LoVo (cell line): Measurements from ENCODE around the gene AMT.
"Not testable (repeated sequence)": the region's sequence is repeated elsewhere in the genome, so short reads cannot be mapped to it uniquely, and the experiment has no call there.

Source experiments
- DNase-seq: peaks from one replicate; pipeline ENCODE4 v3.0.0-alpha.2; 2016; ENCODE audit warnings: low spot score

AMT gene

DNA sequence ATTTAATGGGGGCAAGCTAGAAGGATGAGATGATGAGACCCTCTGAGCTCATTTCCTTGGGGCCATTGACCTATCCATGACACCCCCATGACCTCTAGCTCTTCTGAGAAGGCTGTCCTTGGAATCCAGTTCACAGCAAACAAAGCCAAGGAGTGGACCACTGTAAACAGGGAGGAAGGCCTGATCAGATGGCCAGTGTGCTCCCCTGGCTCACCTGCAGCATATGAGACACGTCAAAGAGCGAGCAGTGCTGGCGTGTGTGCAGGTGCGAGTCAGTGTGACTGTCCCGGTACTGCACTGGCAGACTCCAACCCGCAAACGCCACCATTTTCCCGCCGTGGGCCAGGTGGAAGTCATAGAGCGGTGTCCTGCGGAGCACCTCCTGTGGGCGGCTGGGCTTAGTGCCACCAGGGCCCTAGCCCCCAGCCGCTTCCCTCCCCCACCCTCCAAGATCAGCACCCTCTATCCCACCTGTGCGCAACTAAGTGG is 339 bp downstream of the AMT start:
- DNase-seq, result no peak

DNA sequence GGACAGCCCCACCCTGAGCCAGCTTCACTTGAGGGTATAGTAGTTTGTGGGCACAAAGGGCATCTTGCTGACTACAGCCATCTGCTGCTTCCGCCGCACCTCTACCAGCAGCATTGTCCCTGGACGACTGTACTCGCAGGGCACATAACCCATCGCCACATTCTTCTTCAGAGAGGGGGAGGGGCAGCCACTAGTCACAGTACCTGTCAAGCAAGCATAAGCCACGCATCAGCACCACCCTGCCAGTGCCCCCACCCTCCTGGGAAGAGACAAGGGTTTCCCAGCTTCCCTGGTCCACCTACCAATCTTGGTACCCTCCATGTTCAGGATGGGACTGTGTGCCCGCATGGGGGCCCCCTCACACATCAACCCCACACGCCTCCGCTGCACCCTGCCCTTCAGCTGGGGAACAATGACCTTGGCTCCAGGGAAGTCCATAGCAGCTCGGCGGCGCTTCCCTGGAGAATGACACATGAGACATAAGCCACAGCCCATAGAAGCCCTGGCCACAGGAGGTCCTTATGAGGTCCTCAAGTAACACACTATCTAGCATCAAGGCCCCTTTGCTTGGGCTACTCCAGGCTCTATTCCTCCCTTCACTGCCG is 4.7 kb downstream of the AMT start:
- no peak for DNase-seq

DNA sequence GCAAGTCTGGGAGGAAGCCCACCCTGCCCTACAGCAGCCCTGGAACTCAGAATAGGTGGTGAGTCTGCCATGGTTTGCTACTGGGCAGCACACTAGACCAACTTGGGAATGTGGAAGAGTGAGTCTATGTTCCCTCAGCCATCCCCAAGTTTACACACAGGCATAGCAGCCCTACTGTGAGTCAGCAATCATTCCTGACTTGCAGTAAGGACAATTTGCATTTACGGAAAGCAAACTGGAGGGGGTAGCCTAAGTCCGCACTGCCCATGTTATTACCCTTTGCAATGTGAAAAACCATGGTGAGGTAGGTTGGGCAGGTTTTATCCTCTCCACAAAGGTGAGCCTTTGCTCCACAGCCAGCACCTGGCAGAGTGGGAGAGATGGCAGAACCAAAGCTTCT is 5.4 kb downstream of the AMT start:
- no peak for DNase-seq

DNA sequence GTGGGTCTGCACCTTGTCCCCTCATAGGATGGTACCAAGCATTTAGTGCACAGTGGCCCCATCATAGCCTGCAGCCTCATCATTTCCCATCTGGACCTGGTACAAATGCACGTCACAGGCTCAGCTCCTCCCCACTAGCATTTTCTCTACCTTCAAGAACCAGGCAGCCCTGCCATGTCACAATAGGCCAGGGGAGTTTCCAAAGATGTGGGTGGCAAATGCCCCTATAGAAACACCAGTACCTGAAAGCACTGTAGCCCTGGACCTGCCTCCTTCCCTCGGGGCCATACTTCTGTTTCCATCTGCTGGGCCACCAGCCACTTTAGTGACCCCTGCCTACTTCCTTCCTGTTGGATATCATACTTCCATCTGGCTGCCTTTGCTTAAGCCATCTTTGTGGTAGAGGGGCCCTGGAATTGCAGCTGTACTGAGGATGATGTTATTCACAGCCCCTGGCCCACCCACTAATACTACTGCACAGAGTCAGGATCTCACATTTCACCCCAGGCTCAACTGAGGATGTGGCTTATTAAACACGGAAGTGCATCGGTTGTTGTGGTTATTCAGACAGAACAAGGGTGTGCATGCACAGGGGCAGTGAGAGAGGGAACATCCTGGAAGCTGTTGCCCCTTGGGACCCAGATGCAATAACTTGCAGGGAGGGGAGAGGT is 6.2 kb downstream of the AMT start:
- no peak for DNase-seq

DNA sequence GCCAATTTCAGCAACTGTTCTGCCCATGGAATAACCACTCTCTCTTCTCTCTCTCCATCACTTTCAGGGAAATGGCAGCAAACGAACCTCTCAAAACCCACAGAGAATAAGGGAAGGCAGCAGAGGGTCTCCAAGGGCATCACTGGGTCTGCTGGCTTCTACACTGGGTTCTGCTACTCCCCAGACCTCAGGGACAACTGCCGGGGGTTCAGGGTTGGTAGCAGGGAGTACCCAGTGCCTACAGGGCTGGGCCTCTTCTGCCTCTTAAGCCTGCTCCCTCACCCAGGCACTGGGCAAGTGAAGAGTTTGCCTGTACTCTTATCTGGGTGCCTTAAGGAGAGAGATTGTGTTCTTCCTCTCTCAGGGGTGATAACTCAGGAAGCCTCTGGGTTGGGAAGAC is 7.5 kb downstream of the AMT start:
- DNase-seq, result no peak

DNA sequence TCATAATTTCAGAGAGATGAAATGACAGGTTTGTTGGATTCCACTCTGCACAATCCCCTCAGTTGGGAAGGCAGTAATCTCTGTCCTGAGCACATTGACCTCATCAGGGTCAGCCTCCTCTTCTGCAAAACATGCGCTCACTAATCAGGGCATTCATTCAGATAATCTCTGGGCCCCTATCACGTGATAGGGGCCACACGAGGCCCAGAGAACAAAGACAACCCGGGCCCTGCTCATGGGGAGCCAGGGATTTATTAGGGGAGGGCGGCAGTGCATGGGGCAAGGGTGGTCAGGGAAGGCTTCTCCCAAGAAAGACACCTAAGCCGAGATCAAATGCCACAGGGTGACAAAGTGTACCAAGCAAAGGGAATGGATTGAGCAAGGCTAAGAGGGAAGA is 8.9 kb downstream of the AMT start:
- no peak for DNase-seq

DNA sequence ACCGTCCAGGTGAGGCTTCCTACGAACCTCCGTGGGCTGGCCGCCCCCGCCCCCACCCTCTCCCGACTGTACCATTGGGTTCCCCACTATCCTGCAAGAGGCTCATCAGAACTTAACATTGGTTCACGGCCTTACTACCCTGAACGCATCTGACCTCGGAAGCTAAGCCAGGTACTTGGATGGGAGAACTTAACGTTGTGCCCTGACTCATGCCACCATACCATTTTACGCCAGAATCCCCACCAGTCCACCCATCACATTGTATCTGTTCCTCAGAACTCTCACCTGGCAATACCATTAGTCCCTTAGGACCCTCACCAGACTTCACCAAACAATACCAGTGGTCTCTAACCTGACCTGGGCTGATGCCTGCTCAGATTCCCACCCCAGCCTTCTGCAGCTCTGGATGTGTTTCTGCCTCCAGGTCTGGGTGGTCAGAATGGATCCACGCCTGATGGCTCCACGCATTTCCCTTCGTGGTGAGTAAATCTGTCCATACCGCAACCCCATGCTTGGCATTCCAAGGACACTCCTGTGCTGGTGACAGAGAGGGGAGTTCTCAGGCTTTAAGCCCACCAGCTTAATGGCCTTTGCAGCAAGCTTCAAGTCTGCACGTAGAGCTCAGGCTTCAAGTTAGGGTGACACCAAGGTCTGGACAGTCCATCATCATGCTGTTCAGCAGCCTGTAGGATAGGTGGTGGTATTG is 9.5 kb downstream of the AMT start:
- DNase-seq, result no peak

DNA sequence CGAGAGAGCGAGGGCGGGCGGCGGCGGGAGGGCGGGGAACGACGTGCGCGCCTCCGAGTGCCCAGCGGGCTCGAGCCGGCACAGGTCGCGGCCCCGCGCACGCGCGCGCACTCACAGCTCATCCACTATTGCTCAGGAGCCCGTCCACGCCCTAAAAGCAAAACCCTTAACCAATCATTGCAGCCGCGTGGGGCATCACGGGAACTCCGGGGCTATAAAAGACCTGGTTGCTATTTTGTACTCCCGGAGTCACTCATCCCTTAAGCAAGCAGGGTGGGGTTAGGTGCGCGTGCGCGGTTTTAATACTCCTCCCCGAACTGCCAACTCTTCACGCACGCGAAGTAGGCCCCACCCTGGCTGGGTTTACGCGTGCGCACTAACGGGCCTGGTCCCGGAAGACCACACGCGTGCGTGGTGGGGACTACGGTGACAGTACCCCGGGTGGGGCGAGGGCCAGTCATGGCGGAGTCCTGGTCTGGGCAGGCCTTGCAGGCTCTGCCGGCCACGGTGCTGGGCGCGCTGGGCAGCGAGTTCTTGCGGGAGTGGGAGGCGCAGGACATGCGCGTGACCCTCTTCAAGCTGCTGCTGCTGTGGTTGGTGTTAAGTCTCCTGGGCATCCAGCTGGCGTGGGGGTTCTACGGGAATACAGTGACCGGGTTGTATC is 10.2 kb downstream of the AMT start, which contains the start of the genes RHOA and TCTA:
TSS of gene RHOA (minus strand) at position 9 of the 664 bp plus-strand sequence. CDS start 36,387 bp downstream, outside the sequence.
TSS of gene TCTA (plus strand) at position 456 of the 664 bp plus-strand sequence. CDS start at position 460, 4 bp downstream.
- peak; percentile 99 for DNase-seq

DNA sequence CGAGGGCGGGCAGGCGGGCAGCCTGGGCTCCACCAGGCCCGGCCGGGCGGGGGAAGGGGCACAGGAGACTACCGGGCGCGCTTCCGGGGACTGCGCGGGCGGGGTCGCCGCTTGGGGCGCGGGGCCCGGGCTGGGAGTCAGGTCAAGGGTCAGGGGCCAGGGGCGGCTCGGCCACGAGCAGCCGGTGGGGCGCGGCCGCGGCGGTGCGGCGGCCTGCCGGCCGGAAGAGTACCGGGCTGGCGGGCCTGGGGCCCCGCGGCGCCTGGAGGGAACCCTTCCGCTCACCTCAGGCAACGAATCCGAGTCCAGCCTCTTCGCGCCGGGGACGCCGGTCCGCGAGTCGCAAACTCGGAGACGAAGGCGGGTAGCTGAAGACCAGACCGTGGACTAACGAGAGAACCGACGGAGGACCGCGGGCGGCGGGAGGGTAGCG is 10.7 kb downstream of the AMT start:
- no peak for DNase-seq

DNA sequence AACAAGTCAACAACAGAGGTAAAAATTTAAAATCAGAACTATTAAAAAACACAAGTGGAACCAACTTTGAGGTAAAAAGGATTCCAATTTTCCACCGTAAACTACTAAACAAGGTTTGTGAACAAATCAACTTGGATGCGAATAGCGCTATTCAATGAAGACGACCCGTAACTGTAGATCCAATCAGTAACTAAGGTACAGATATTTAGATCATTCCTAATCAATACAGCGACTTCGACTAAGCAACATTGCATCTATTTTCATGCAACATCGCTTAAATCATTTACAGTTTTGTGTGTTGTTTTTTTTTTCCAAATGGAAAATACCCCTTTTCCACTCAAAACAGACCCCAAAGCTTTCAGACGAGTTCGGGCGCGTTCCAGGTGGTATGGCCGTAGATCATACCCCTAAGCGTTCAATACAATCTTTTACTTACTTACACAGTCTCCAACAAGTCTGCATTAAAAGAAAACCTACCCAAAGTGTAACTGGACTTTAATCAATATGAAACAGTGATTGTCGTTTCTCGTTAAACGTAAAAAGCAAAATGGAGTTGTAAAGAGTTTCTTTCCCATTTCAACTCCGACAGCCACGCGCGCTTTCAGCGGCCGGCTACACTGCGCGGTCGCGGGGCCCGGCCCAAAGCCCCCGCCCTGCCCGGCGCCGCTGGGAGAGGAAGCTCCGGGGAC is 11.3 kb downstream of the AMT start:
- DNase-seq, result no peak

DNA sequence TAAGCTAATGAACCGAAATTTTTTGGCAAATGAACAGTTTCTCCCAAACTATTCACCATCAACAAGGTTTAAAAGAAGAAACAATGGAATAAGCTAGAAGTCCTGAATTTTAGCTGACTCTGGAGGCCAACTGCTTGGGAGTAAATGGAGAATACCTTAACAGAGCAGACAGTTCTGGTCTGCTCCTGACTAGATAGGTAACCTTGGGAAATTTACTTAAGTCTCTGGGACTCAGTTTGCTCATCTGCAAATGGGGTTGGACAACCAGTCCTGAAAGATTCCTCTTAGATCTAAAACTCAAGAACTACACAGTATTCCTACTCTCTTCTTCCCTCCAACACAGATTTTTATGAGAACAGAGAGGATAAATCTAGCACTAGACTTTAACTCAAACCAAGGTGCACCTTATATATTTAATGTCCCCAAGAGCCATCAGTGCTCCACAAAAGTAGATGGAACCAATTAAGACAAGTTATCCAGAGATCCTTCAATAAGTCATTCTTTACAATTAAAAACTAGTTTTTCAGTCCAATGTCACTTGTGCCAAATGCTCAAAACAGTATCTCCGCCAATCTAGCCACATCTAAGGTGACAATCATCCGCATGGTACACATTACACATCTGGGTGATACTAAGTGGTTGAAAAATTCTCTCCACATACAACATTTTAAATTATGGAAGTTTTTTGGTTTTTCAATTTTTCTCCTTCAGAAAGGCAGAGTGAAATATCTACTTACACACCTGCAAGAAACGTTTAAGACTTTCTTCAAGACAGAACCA is 12.0 kb downstream of the AMT start:
- no peak for DNase-seq

DNA sequence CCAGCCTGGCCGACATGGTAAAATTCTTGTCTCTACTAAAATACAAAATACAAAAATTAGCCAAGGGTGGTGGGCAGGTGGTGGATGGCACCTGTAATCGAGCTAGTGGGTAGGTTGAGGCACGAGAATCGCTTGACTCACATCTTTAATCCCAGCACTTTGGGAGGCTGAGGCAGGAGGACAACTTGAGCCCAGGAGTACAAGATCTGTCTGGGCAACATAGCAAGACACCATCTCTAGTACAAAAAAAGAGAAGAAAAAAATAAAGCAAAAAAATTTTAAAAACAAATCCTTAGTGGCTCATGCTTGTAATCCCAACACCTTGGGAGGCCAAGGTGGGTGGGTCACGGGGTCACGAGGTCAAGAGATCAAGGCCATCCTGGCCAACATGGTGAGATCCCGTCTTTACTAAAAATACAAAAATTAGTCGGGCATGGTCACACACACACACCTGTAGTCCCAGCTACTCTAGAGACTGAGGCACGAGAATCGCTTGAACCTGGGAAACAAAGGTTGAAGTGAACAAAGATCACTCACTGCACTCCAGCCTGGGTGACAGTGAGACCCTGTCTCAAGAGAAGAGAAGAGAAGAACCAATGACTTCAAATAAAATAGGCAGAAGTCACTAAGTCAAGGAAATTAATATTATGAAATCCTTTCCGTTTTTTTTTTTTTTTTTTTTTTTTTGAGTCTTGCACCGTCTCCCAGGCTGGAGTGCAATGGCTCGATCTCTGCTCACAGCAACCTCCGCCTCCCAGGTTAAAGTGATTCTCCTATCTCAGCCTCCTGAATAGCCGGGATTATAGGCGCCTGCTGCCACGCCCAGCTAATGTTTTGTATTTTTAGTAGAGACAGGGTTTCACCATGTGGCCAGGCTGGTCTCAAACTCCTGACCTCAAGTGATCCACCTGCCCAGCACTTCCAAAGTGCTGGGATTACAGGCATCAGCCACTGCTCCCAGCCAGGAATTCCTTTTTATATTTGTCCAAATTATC is 15.4 kb downstream of the AMT start:
- DNase-seq, result no peak

DNA sequence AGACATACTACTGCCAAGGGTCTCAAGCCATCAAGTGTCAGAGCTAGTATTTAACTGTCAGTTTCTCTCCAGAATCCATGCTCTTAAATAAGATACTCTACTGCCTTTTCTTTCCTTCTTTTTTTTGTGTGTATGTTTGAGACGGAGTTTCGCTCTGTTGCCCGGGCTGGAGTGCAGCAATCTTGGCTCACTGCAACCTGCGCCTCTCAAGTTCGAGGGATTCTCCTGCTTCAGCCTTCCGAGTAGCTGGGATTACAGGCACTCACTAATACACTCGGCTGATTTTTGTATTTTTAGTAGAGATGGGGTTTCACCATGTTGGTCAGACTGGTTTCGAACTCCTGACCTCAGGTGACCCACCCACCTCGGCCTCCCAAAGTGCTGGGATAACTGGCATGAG is 16.7 kb downstream of the AMT start:
- DNase-seq, result not testable (repeated sequence)

DNA sequence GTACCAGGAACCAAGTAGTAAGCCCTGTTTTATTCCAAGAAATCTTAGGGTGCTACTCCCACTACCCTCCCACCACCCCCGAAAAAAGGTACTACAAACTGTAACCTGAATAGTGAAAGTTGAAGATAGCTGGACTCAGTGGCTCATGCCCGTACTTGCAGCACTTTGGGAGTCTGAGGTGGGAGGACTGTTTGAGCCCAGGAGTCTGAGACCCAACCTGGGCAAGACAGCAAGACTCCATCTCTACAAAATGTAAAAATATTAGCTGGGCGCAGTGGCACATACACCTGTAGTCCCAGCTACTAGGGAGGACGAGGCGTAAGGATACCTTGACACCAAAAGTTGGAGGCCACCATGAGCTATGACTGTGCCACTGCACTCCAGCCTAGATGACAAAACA is 18.4 kb downstream of the AMT start:
- no peak for DNase-seq

DNA sequence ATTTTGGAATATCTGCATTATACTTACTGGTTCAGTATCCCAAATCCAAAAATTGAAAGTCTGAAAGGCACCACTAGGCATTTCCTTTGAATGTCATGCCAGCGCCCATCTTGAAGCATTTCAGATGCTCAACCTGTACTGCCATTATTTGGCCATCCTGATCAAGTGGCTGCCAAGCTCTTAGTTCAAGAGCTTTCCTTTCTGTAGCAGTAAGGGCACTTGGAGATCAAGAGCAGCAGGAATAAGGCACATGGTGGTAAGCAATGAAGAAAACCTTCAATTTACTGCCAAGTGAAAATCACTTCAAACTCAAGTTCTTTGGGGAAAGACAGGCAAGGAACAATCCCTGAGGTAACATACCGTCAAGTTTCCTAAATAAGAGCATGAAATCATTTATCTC is 20.5 kb downstream of the AMT start:
- DNase-seq, result no peak

DNA sequence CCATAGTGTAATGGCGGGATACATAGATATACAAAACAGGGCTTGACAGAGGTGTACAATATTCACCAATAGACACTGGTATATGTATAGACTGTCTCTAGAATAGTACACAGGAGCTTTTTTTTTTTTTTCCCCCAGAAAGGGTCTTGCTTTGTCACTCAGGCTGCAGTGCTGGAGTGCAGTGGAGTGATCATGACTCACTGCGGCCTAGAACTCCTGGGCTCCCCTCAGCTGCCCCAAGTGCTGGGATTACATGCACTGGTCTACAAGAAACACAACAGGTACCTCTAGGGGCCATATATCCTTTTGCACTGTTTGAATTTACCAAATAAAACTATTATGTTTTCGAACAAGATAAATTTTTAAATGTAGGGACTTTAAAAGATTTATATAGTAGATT is 22.8 kb downstream of the AMT start:
- no peak for DNase-seq

DNA sequence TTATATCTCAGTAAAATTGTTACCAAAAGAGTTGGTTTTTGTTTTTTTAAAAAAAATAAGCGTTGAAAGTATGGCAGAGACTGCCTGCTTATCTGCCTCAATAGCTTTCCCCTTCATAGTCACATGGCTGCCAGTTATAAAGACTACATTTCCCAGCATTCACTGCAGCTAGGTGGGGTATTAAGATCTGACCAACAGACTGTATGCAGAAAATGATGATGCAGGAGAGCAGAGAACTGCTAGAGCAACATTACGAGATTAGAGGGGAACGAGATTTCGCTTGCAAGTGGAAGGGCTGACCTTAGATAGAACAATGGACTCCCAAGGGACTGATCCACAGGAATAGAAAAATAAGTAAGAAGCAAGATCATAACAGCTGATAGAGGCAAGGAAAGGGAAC is 24.8 kb downstream of the AMT start:
- DNase-seq, result no peak

DNA sequence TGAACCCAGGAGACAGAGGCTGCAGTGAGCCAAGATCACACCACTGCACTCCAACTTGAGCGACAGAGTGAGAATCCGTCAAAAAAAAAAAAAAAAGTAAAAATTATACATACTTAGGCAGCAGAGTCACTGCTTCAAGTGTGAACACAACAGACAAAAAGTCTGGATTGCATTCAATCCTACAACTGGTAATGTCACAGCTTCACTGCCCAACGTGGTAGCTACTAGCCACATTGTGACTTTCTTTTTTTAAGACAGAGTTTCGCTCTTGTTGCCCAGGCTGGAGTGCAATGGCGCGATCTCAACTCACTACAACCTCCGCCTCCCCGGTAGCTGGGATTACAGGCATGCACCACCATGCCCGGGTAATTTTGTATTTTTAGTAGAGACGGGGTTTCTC is 31.0 kb downstream of the AMT start:
- not testable (repeated sequence) for DNase-seq

DNA sequence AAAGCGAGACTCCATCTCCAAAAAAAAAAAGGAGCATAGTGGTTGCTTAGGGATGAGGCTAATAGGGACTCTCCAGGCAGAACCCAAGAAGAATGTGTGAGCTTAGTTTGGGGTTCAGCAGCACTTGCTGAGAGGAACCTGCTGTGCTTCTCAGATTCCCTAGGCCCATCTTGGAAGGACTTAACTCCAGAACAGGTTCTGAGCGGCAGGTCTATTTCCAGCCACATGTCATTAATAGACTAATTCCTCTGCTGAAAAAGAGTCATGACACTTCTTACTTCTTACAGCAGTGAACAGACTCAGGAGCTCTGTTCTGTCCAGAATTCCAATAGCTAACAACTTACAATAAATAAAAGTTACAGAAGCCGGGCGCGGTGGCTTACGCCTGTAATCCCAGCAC is 33.0 kb downstream of the AMT start:
- DNase-seq, result no peak

DNA sequence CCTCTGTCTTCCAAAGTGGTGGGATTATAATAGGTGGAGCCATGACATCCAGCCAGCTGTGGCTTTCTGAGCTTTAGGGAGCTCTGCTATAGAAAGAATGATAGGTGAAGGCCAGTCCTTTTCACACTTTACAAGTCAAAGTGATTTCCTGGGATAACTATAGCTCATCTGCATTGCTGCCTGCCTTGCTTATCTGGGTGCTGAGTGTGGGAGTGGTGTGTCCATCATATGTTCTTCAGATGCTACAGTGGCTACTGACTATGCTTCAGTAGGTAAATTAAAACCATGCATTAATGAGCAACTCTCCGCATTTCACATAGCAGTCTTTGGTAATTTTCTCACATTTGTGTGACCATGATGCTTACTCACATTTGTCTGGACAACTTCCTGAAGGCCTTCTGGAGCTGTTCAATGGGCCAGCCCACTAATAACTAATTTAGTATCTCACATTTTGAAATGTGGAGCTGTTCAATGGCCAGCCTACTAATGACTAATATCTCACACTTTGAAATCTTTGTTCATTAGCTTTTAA is 33.9 kb downstream of the AMT start:
- DNase-seq, result no peak
